Liver (tissue), 9 donors: ENCODE results near the gene GCN1. TPM values are rescaled to one million over a fixed set of nuclear protein-coding genes. Genes with fewer than 3 reads are reported as not detected.

Experiments used
- DNase-seq: peaks from one replicate; pipeline ENCODE4 v3.0.0-alpha.2; 2017; ENCODE audit warnings: low spot score
- H3K27ac ChIP-seq, 2 donors: one replicate each; pipeline ENCODE4 v1.7.0; 2013; ENCODE audit warnings: inconsistent platforms in 2 of 2, low read length in 2 of 2, control low read depth in 1 of 2, low read depth in 1 of 2, mild to moderate bottlenecking in 1 of 2
- H3K27me3 ChIP-seq, 4 donors: one replicate each; pipeline versions ENCODE4 v1.6.1 to v1.7.0; 2013; ENCODE audit warnings: low read length in 3 of 4, inconsistent platforms in 1 of 4, mild to moderate bottlenecking in 1 of 4, moderate library complexity in 1 of 4; ENCODE audit not compliant: control insufficient read depth in 4 of 4, insufficient read depth in 4 of 4
- H3K36me3 ChIP-seq, 4 donors: one replicate each; pipeline versions ENCODE4 v1.6.1 to v1.7.0; 2013; ENCODE audit warnings: low read length in 3 of 4, mild to moderate bottlenecking in 3 of 4, low read depth in 1 of 4, moderate library complexity in 1 of 4; ENCODE audit not compliant: control insufficient read depth in 4 of 4, insufficient read depth in 3 of 4
- H3K4me1 ChIP-seq, 4 donors: one replicate each; pipeline versions ENCODE4 v1.6.1 to v1.7.0; 2013; ENCODE audit warnings: low read length in 3 of 4, mild to moderate bottlenecking in 3 of 4, moderate library complexity in 1 of 4; ENCODE audit not compliant: control insufficient read depth in 4 of 4, insufficient read depth in 4 of 4
- H3K4me3 ChIP-seq, 3 donors: one replicate each; pipeline versions ENCODE4 v1.6.1 to v1.7.0; 2013; ENCODE audit warnings: low read length in 3 of 3, control low read depth in 1 of 3, low read depth in 1 of 3, mild to moderate bottlenecking in 1 of 3
- H3K9ac ChIP-seq, 2 donors: one replicate each; pipeline ENCODE4 v1.7.0; 2013; ENCODE audit warnings: low read length in 2 of 2, mild to moderate bottlenecking in 2 of 2, moderate library complexity in 2 of 2, control low read depth in 1 of 2, low read depth in 1 of 2
- H3K9me3 ChIP-seq, 4 donors: one replicate each; pipeline versions ENCODE4 v1.6.1 to v1.7.0; 2013; ENCODE audit warnings: low read length in 3 of 4; ENCODE audit not compliant: control insufficient read depth in 4 of 4
- ATF3 ChIP-seq: IDR thresholded peaks from 2 replicates; pipeline ENCODE4 v1.6.1; 2016; ENCODE audit warnings: antibody characterized with exemption
- CTCF ChIP-seq: fragments of 150-350 bp; IDR thresholded peaks from 2 replicates; pipeline ENCODE4 v1.5.1; 2017; ENCODE audit warnings: improper control_type of control experiment, low read depth, low read length; ENCODE audit not compliant: missing input control
- EGR1 ChIP-seq, 2 donors: IDR thresholded peaks; 2 replicates each; pipeline ENCODE4 v1.6.1; 2016 to 2018; ENCODE audit warnings: antibody characterized with exemption in 2 of 2, low read depth in 2 of 2
- FOXA1 ChIP-seq: IDR thresholded peaks from 2 replicates; pipeline ENCODE4 v1.6.1; 2016; ENCODE audit warnings: antibody characterized with exemption
- FOXA2 ChIP-seq: IDR thresholded peaks from 2 replicates; pipeline ENCODE4 v1.6.1; 2016; ENCODE audit warnings: antibody characterized with exemption
- HNF4A ChIP-seq, 2 donors: conservative IDR thresholded peaks; 2 replicates each; pipeline ENCODE4 v1.6.1; 2016; ENCODE audit warnings: antibody characterized with exemption in 2 of 2, mild to moderate bottlenecking in 2 of 2
- HNF4G ChIP-seq: IDR thresholded peaks from 2 replicates; pipeline ENCODE4 v1.6.1; 2016; ENCODE audit warnings: antibody characterized with exemption
- JUND ChIP-seq, 2 donors: IDR thresholded peaks; 2 replicates each; pipeline ENCODE4 v1.6.1; 2016; ENCODE audit warnings: antibody characterized with exemption in 2 of 2
- MAX ChIP-seq: IDR thresholded peaks from 2 replicates; pipeline ENCODE4 v1.6.1; 2016; ENCODE audit warnings: antibody characterized with exemption
- NR2F2 ChIP-seq: IDR thresholded peaks from 2 replicates; pipeline ENCODE4 v1.6.1; 2016; ENCODE audit warnings: antibody characterized with exemption
- RAD21 ChIP-seq, 2 donors: IDR thresholded peaks; 2 replicates each; pipeline ENCODE4 v1.6.1; 2016; ENCODE audit warnings: antibody characterized with exemption in 2 of 2, mild to moderate bottlenecking in 2 of 2
- RXRA ChIP-seq, 2 donors: IDR thresholded peaks; 2 replicates each; pipeline ENCODE4 v1.6.1; 2017 to 2018; ENCODE audit warnings: antibody characterized with exemption in 2 of 2, mild to moderate bottlenecking in 1 of 2
- SP1 ChIP-seq: IDR thresholded peaks from 2 replicates; pipeline ENCODE4 v1.6.1; 2018; ENCODE audit warnings: antibody characterized with exemption, mild to moderate bottlenecking
- TAF1 ChIP-seq: conservative IDR thresholded peaks from 2 replicates; pipeline ENCODE4 v1.6.1; 2016; ENCODE audit warnings: antibody characterized with exemption, mild to moderate bottlenecking
- YY1 ChIP-seq: IDR thresholded peaks from 2 replicates; pipeline ENCODE4 v1.6.1; 2016; ENCODE audit warnings: antibody characterized with exemption, mild to moderate bottlenecking
- ZBTB33 ChIP-seq: IDR thresholded peaks from 2 replicates; pipeline ENCODE4 v1.6.1; 2016; ENCODE audit warnings: antibody characterized with exemption
- WGBS: extraction: QIAGEN DNeasy Blood & Tissue Kit; methylation state at CpG from one replicate; pipeline ENCODE4 v1.1.7; 2013; 5-methylcytosine and 5-hydroxymethylcytosine counted together
- polyA plus RNA-seq, 2 donors: library from polyadenylated mRNA; stranded (reverse) in 1 of 2; unstranded in 1 of 2; fragments of 200-250 nt in 1 of 2; fragments of >200 nt in 1 of 2; fragmentation: Nextera tagmentation in 1 of 2; extraction: Ambion mirVana in 1 of 2; gene quantifications; one replicate each; pipeline versions ENCODE4 v1.2.1 to v1.2.3, GENCODE V29; 2013 to 2015
- total RNA-seq, 2 donors: library from RNA; depleted of rRNA; stranded (reverse); fragments of >200 nt; gene quantifications; one replicate each; pipeline ENCODE4 v1.2.3, GENCODE V29; 2014
- donor health status: healthy.
- donor health status: healthy.
- donor health status: healthy.
- donor health status: healthy.
- donor health status: healthy.

GCN1 gene
- total and polyA plus RNA-seq, 4 donors: 7.3 to 78.6 (median 25.8) TPM

GRCh38 chr12:120159509-120160237, 34.8 kb downstream of the GCN1 start:
- no peak overlapping the region for H3K27ac ChIP-seq
- peaks cover 20 to 94% (median 70%) of the 10 kb centered on the region in 4 donors for H3K36me3 ChIP-seq
- H3K4me1 ChIP-seq: peaks cover 0 to 11% (median 9%) of the 10 kb centered on the region in 4 donors
- no peak for DNase-seq
- TF ChIP-seq RXRA (IDR thresholded peaks at IDR 0.05) (no peak), YY1 (no peak), FOXA1 (no peak), SP1 (no peak), CTCF (no peak), NR2F2 (no peak), HNF4A (conservative IDR thresholded peaks at IDR 0.05) (no peak), ZBTB33 (no peak), TAF1 (no peak), ATF3 (no peak), MAX (no peak), JUND (IDR thresholded peaks at IDR 0.05) (no peak)
- no peak overlapping the region for H3K9ac ChIP-seq
- 96% methylated on average over 12 of the region's 12 CpGs for WGBS
- H3K4me3 ChIP-seq: no peak overlapping the region
- no peaks in the 10 kb centered on the region for H3K27me3 ChIP-seq
- no peaks in the 10 kb centered on the region for H3K9me3 ChIP-seq

GRCh38 chr12:120158351-120158750, 36.2 kb downstream of the GCN1 start:
- no peak for DNase-seq
- Histone ChIP-seq H3K9me3 (no peaks in the 10 kb centered on the region), H3K36me3 (peaks cover 26 to 95% (median 74%) of the 10 kb centered on the region in 4 donors), H3K9ac (no peak overlapping the region), H3K27me3 (no peaks in the 10 kb centered on the region), H3K4me3 (no peak overlapping the region), H3K4me1 (peaks cover 0 to 10% (median 9%) of the 10 kb centered on the region in 4 donors), H3K27ac (no peak overlapping the region)
- no peak for TF ChIP-seq MAX
- no peak for TF ChIP-seq TAF1
- no peak for TF ChIP-seq HNF4G
- no peak for TF ChIP-seq EGR1 (IDR thresholded peaks at IDR 0.05; ENCODE audit: low read depth in 2 of 2)
- TF ChIP-seq SP1: no peak
- TF ChIP-seq FOXA1: no peak
- no peak for TF ChIP-seq CTCF
- no peak for TF ChIP-seq NR2F2
- no peak for TF ChIP-seq HNF4A (conservative IDR thresholded peaks at IDR 0.05)
- TF ChIP-seq FOXA2: no peak
- no peak for TF ChIP-seq ATF3
- TF ChIP-seq YY1: no peak
- no peak for TF ChIP-seq JUND (IDR thresholded peaks at IDR 0.05)
- TF ChIP-seq RAD21 (IDR thresholded peaks at IDR 0.05): no peak
- WGBS: 98% methylated on average over 10 of the region's 10 CpGs
